HK-2 (cell line): ENCODE measurements around the gene BMP6.
"Not testable (repeated sequence)": the region's sequence is repeated elsewhere in the genome, so short reads cannot be mapped to it uniquely, and the experiment has no call there.

Source experiments
- DNase-seq: peaks from one replicate; pipeline ENCODE4 v3.0.0-alpha.2; 2018; ENCODE audit not compliant: unreplicated experiment

Gene BMP6

GRCh38 chr6:7787731-7788130 is 61.8 kb downstream of the BMP6 start:
- no peak for DNase-seq

- DNase-seq, result no peak
Measured at GRCh38 chr6:7794509-7794908, 68.6 kb downstream of the BMP6 start.

- DNase-seq, result no peak
Measured at GRCh38 chr6:7797386-7797785, 71.5 kb downstream of the BMP6 start.

- no peak for DNase-seq
Measured at GRCh38 chr6:7798751-7799150, 72.9 kb downstream of the BMP6 start.

GRCh38 chr6:7802662-7803061 is 76.8 kb downstream of the BMP6 start:
- DNase-seq, result no peak

- peak; percentile 2 for DNase-seq
Measured at GRCh38 chr6:7803214-7803613, 77.3 kb downstream of the BMP6 start.

GRCh38 chr6:7805078-7805849 is 79.4 kb downstream of the BMP6 start:
- no peak for DNase-seq

- peak; percentile 8 for DNase-seq
Measured at GRCh38 chr6:7805850-7806214, 79.9 kb downstream of the BMP6 start.

GRCh38 chr6:7806711-7807110 is 80.8 kb downstream of the BMP6 start:
- DNase-seq, result no peak

- DNase-seq, result no peak
Measured at GRCh38 chr6:7809346-7809745, 83.4 kb downstream of the BMP6 start.

- no peak for DNase-seq
Measured at GRCh38 chr6:7811441-7811840, 85.5 kb downstream of the BMP6 start.

GRCh38 chr6:7812623-7813022 is 86.7 kb downstream of the BMP6 start:
- DNase-seq, result no peak

- DNase-seq, result no peak
Measured at GRCh38 chr6:7813193-7813592, 87.3 kb downstream of the BMP6 start.

GRCh38 chr6:7813704-7814103 is 87.8 kb downstream of the BMP6 start:
- DNase-seq, result no peak

- DNase-seq, result no peak
Measured at GRCh38 chr6:7815716-7816115, 89.8 kb downstream of the BMP6 start.

GRCh38 chr6:7817184-7817583 is 91.3 kb downstream of the BMP6 start:
- not testable (repeated sequence) for DNase-seq

GRCh38 chr6:7818257-7819214 is 92.6 kb downstream of the BMP6 start:
- DNase-seq, result no peak

- no peak for DNase-seq
Measured at GRCh38 chr6:7819431-7820015, 93.6 kb downstream of the BMP6 start.

GRCh38 chr6:7820288-7820835 is 94.5 kb downstream of the BMP6 start:
- DNase-seq, result no peak

GRCh38 chr6:7821426-7821825 is 95.5 kb downstream of the BMP6 start:
- no peak for DNase-seq

GRCh38 chr6:7823552-7823951 is 97.7 kb downstream of the BMP6 start:
- DNase-seq, result no peak

GRCh38 chr6:7825986-7826385 is 100.1 kb downstream of the BMP6 start:
- no peak for DNase-seq
